ENCODE measurements around the gene PTPRF. TPM values are rescaled to one million over a fixed set of nuclear protein-coding genes. Genes with fewer than 3 reads are reported as not detected.

PTPRF gene
- total and polyA plus RNA-seq, 4 donors, result 41.2 to 241 (median 85.6) TPM

DNA sequence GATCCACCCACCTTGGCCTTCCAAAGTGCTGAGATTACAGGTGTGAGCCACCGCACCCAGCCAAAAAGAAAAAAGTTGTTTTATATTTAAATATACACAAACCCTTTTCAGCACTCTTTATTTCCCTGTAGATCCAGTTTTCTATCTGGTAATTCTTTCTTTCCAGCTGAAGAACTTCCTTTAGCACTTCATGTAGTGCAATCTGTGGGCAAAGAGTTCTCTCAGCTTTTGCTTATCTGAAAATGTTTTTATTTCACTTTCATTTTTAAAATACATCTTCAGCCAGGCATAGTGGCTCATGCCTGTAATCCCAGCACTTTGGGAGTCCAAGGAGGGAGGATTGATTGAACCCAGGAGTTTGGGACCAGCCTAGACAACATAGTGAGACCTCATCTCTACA is 48.5 kb upstream of the PTPRF start:
- Histone ChIP-seq H3K4me3 (ENCODE audit: low read depth in 1 of 3, low read length in 3 of 3) (no peak overlapping the region), H3K9me3 (ENCODE audit: control insufficient read depth in 4 of 4, low read length in 3 of 4) (no peaks in the 10 kb centered on the region), H3K36me3 (ENCODE audit: control insufficient read depth in 4 of 4, insufficient read depth in 3 of 4, low read depth in 1 of 4, low read length in 3 of 4) (no peaks in the 10 kb centered on the region), H3K27me3 (ENCODE audit: control insufficient read depth in 4 of 4, insufficient read depth in 4 of 4, low read length in 3 of 4) (no peaks in the 10 kb centered on the region), H3K4me1 (ENCODE audit: control insufficient read depth in 4 of 4, insufficient read depth in 4 of 4, low read length in 3 of 4) (no peaks in the 10 kb centered on the region), H3K27ac (ENCODE audit: low read depth in 1 of 2, low read length in 2 of 2) (no peak overlapping the region), H3K9ac (ENCODE audit: low read depth in 1 of 2, low read length in 2 of 2) (no peak overlapping the region)
- TF ChIP-seq RXRA (IDR thresholded peaks at IDR 0.05) (no peak), REST (IDR thresholded peaks at IDR 0.05) (no peak), SP1 (IDR thresholded peaks at IDR 0.05) (no peak), HNF4G (IDR thresholded peaks at IDR 0.05) (no peak), TAF1 (conservative IDR thresholded peaks at IDR 0.05) (no peak), RAD21 (IDR thresholded peaks at IDR 0.05) (no peak), NR2F2 (IDR thresholded peaks at IDR 0.05) (no peak), GABPA (IDR thresholded peaks at IDR 0.05 in 1 of 2, conservative IDR thresholded peaks at IDR 0.05 in 1 of 2) (no peak), EGR1 (IDR thresholded peaks at IDR 0.05; ENCODE audit: low read depth in 2 of 2) (no peak), ATF3 (IDR thresholded peaks at IDR 0.05) (no peak), HNF4A (conservative IDR thresholded peaks at IDR 0.05) (no peak), FOXA2 (IDR thresholded peaks at IDR 0.05) (no peak), ZBTB33 (IDR thresholded peaks at IDR 0.05) (no peak), JUND (IDR thresholded peaks at IDR 0.05) (no peak), YY1 (IDR thresholded peaks at IDR 0.05) (no peak), FOXA1 (IDR thresholded peaks at IDR 0.05) (no peak)
- TF ChIP-seq, protein P1, sequence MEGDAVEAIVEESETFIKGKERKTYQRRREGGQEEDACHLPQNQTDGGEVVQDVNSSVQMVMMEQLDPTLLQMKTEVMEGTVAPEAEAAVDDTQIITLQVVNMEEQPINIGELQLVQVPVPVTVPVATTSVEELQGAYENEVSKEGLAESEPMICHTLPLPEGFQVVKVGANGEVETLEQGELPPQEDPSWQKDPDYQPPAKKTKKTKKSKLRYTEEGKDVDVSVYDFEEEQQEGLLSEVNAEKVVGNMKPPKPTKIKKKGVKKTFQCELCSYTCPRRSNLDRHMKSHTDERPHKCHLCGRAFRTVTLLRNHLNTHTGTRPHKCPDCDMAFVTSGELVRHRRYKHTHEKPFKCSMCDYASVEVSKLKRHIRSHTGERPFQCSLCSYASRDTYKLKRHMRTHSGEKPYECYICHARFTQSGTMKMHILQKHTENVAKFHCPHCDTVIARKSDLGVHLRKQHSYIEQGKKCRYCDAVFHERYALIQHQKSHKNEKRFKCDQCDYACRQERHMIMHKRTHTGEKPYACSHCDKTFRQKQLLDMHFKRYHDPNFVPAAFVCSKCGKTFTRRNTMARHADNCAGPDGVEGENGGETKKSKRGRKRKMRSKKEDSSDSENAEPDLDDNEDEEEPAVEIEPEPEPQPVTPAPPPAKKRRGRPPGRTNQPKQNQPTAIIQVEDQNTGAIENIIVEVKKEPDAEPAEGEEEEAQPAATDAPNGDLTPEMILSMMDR (IDR thresholded peaks at IDR 0.05; ENCODE audit: low read depth, low read length, missing input control), result no peak
- TF ChIP-seq, protein P2, sequence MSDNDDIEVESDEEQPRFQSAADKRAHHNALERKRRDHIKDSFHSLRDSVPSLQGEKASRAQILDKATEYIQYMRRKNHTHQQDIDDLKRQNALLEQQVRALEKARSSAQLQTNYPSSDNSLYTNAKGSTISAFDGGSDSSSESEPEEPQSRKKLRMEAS (IDR thresholded peaks at IDR 0.05), result no peak
- WGBS, result 84% methylated on average over 1 of the region's 1 CpG
- no peak for DNase-seq (ENCODE audit: low spot score)
